ENCODE data around the gene APOM.

DNA sequence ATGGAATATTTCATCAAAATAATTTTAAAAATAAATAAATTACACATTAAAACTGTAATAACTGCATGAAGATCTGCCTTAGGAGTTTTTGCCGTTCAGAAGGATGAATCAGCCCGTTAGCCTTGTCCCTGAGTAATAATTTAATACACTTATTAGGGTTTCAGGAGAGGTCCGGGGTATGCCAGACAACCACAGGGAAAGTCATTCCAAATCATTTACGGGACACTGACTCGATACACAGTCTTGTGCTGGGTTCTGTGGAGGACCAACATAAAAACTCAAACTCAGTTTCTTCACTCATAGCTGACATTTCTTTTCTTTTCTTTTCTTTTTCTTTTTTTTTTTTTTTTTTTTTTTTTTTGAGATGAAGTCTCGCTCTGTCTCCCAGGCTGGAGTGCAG is 50.2 kb downstream of the APOM start:
- TF ChIP-seq POLR2A (IDR thresholded peaks at IDR 0.05; ENCODE audit: extremely low read depth, insufficient read length) (no peak), MYC (IDR thresholded peaks at IDR 0.05; ENCODE audit: low read depth, low read length) (no peak)
- TF ChIP-seq, protein P1, sequence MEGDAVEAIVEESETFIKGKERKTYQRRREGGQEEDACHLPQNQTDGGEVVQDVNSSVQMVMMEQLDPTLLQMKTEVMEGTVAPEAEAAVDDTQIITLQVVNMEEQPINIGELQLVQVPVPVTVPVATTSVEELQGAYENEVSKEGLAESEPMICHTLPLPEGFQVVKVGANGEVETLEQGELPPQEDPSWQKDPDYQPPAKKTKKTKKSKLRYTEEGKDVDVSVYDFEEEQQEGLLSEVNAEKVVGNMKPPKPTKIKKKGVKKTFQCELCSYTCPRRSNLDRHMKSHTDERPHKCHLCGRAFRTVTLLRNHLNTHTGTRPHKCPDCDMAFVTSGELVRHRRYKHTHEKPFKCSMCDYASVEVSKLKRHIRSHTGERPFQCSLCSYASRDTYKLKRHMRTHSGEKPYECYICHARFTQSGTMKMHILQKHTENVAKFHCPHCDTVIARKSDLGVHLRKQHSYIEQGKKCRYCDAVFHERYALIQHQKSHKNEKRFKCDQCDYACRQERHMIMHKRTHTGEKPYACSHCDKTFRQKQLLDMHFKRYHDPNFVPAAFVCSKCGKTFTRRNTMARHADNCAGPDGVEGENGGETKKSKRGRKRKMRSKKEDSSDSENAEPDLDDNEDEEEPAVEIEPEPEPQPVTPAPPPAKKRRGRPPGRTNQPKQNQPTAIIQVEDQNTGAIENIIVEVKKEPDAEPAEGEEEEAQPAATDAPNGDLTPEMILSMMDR (IDR thresholded peaks at IDR 0.05; ENCODE audit: low read depth, low read length) = no peak
- TF ChIP-seq, protein P2, sequence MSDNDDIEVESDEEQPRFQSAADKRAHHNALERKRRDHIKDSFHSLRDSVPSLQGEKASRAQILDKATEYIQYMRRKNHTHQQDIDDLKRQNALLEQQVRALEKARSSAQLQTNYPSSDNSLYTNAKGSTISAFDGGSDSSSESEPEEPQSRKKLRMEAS (IDR thresholded peaks at IDR 0.05; ENCODE audit: low read depth, low read length) = no peak
